OCI-LY1 (cell line): ENCODE measurements around the gene CRBN.

Experiments used
- H2AFZ ChIP-seq: fragments of 200-600 bp; sonication (generic), shearing (Covaris generic); 2 replicates; pipeline ENCODE4 v1.6.0; 2014; ENCODE audit warnings: antibody characterized with exemption, mild to moderate bottlenecking, low read length
- H3F3A ChIP-seq: fragments of 200-600 bp; sonication (generic), shearing (Covaris generic); 2 replicates; pipeline ENCODE4 v1.6.0; 2014; ENCODE audit warnings: mild to moderate bottlenecking, antibody characterized with exemption, low read length, moderate library complexity; ENCODE audit not compliant: insufficient read depth
- H3K27ac ChIP-seq: fragments of 200-600 bp; sonication (generic); 2 replicates; pipeline ENCODE4 v1.5.1; 2014; ENCODE audit warnings: low read length, mixed run types, mild to moderate bottlenecking, low read depth; ENCODE audit not compliant: poor library complexity, severe bottlenecking
- H3K27me3 ChIP-seq: fragments of 200-600 bp; sonication (generic); 2 replicates; pipeline ENCODE4 v1.6.0; 2014; ENCODE audit warnings: antibody characterized with exemption, mild to moderate bottlenecking, low read length, moderate library complexity; ENCODE audit not compliant: insufficient read depth
- H3K36me3 ChIP-seq: fragments of 200-600 bp; sonication (generic); 2 replicates; pipeline ENCODE4 v1.6.1; 2014; ENCODE audit warnings: mild to moderate bottlenecking, antibody characterized with exemption, low read length, moderate library complexity, mixed read lengths; ENCODE audit not compliant: insufficient read depth
- H3K4me1 ChIP-seq: fragments of 200-600 bp; sonication (generic); 2 replicates; pipeline ENCODE4 v1.5.1; 2014; ENCODE audit warnings: mild to moderate bottlenecking, low read length, moderate library complexity; ENCODE audit not compliant: insufficient read depth, severe bottlenecking
- H3K4me2 ChIP-seq: fragments of 200-600 bp; sonication (generic), shearing (Covaris generic); 2 replicates; pipeline ENCODE4 v1.6.1; 2014; ENCODE audit warnings: low read length
- H3K4me3 ChIP-seq: fragments of 200-600 bp; sonication (generic); 2 replicates; pipeline ENCODE4 v1.5.1; 2014; ENCODE audit warnings: low read length, low read depth, mild to moderate bottlenecking, mixed read lengths; ENCODE audit not compliant: poor library complexity, severe bottlenecking
- H3K79me2 ChIP-seq: fragments of 200-600 bp; shearing (Covaris generic); 2 replicates; pipeline ENCODE4 v1.6.1; 2016; ENCODE audit warnings: mixed run types, low read length, mixed read lengths; ENCODE audit not compliant: insufficient read depth
- H3K9ac ChIP-seq: fragments of 200-600 bp; sonication (generic), shearing (Covaris generic); 2 replicates; pipeline ENCODE4 v1.6.1; 2014; ENCODE audit warnings: mild to moderate bottlenecking, low read length, mixed read lengths
- H3K9me2 ChIP-seq: fragments of 200-600 bp; sonication (generic), shearing (Covaris generic); 2 replicates; pipeline ENCODE4 v1.6.1; 2014; ENCODE audit warnings: low read depth, mild to moderate bottlenecking, low read length, mixed read lengths
- H3K9me3 ChIP-seq: fragments of 200-600 bp; shearing (Covaris generic); 2 replicates; pipeline ENCODE4 v1.6.1; 2014; ENCODE audit warnings: low read length, mixed read lengths
- H4K20me1 ChIP-seq: fragments of 200-600 bp; sonication (generic), shearing (Covaris generic); 2 replicates; pipeline ENCODE4 v1.6.0; 2016; ENCODE audit warnings: mild to moderate bottlenecking, low read length; ENCODE audit not compliant: insufficient read depth
- CTCF ChIP-seq: fragments of 200-600 bp; sonication (generic), shearing (Covaris generic); IDR thresholded peaks from 2 replicates; pipeline ENCODE4 v1.5.1; 2017; ENCODE audit warnings: mild to moderate bottlenecking, antibody characterized with exemption, low read length, moderate library complexity, mixed read lengths
- EZH2 ChIP-seq: fragments of 200-600 bp; sonication (generic), shearing (Covaris generic); IDR thresholded peaks from 2 replicates; pipeline ENCODE4 v1.8.0; 2017; ENCODE audit warnings: borderline replicate concordance, mixed run types, mild to moderate bottlenecking, antibody characterized with exemption, low read length, moderate library complexity, mixed read lengths

The CRBN gene

GRCh38 chr3:3170998-3171397, 8.5 kb downstream of the CRBN start:
- Histone ChIP-seq H2AFZ (no peak overlapping the region), H3K79me2 (no peaks in the 10 kb centered on the region; the same call in 1 of the 2 replicates), H3K9ac (no peak overlapping the region), H3K27ac (no peak overlapping the region), H3K9me3 (no peaks in the 10 kb centered on the region), H3K27me3 (no peaks in the 10 kb centered on the region), H4K20me1 (no peaks in the 10 kb centered on the region), H3K4me1 (no peaks in the 10 kb centered on the region), H3F3A (no peaks in the 10 kb centered on the region), H3K4me2 (no peak overlapping the region), H3K4me3 (no peak overlapping the region), H3K9me2 (no peaks in the 10 kb centered on the region), H3K36me3 (peaks cover 66% of the 10 kb centered on the region)
- TF ChIP-seq CTCF (peak; percentile 42; the same call in 1 of the 2 replicates), EZH2 (no peak)

- H3K4me1 ChIP-seq = no peaks in the 10 kb centered on the region
- no peaks in the 10 kb centered on the region for H3F3A ChIP-seq
- H4K20me1 ChIP-seq = no peaks in the 10 kb centered on the region
- TF ChIP-seq CTCF (no peak), EZH2 (no peak)
- H3K36me3 ChIP-seq = peaks cover 67% of the 10 kb centered on the region
- H3K4me3 ChIP-seq = no peak overlapping the region
- no peak overlapping the region for H3K4me2 ChIP-seq
- H3K9me2 ChIP-seq = no peaks in the 10 kb centered on the region
- H3K27me3 ChIP-seq = no peaks in the 10 kb centered on the region
- H3K9me3 ChIP-seq = no peaks in the 10 kb centered on the region
- no peak overlapping the region for H3K9ac ChIP-seq
- H3K79me2 ChIP-seq = no peaks in the 10 kb centered on the region
- no peak overlapping the region for H3K27ac ChIP-seq
- H2AFZ ChIP-seq = no peak overlapping the region
Measured at GRCh38 chr3:3165650-3166049, 13.8 kb downstream of the CRBN start.

GRCh38 chr3:3165241-3165640, 14.2 kb downstream of the CRBN start:
- Histone ChIP-seq H3K27me3 (no peaks in the 10 kb centered on the region), H3K36me3 (peaks cover 63% of the 10 kb centered on the region)
- TF ChIP-seq CTCF (no peak), EZH2 (no peak)

More at GRCh38 chr3:3165241-3165640, 14.2 kb downstream of the CRBN start:
- no peaks in the 10 kb centered on the region for H3F3A ChIP-seq
- H4K20me1 ChIP-seq = no peaks in the 10 kb centered on the region
- no peak overlapping the region for H2AFZ ChIP-seq
- H3K4me3 ChIP-seq = no peak overlapping the region
- no peaks in the 10 kb centered on the region for H3K79me2 ChIP-seq
- no peaks in the 10 kb centered on the region for H3K9me2 ChIP-seq
- H3K27ac ChIP-seq = no peak overlapping the region
- H3K9me3 ChIP-seq = no peaks in the 10 kb centered on the region
- no peaks in the 10 kb centered on the region for H3K4me1 ChIP-seq
- H3K4me2 ChIP-seq = no peak overlapping the region
- no peak overlapping the region for H3K9ac ChIP-seq
